HEK293 (cell line): Measurements from ENCODE around the gene IKZF2.

Experiments
- CTCF ChIA-PET: fragments of 350-600 bp; formaldehyde crosslinking; extraction: SDS; loops from one replicate; lab custom pipeline; 2021; ENCODE audit warnings: antibody characterized with exemption; lab: Yijun Ruan, JAX
- POLR2A ChIA-PET: fragments of 300-600 bp; formaldehyde crosslinking; extraction: SDS; loops from one replicate; lab custom pipeline; 2020; ENCODE audit warnings: antibody characterized with exemption, inconsistent platforms; lab: Yijun Ruan, JAX
- H3K27ac ChIP-seq: fragments of 200-500 bp; sonication (Bioruptor generic); 2 replicates; pipeline ENCODE4 v1.5.1; 2014; ENCODE audit warnings: low read depth, low read length, control low read depth, inconsistent platforms; ENCODE audit errors: extremely low read depth
- H3K36me3 ChIP-seq, 2 experiments: fragments of 200-500 bp in 1 of 2; sonication (Bioruptor generic) in 1 of 2; 1 replicate in 1 of 2; 2 replicates in 1 of 2; pipeline ENCODE4 v1.5.1; 2014 to 2017; ENCODE audit warnings: inconsistent platforms in 2 of 2, low read length in 2 of 2; ENCODE audit not compliant: control insufficient read depth in 2 of 2, insufficient read depth in 1 of 2
- H3K4me1 ChIP-seq: fragments of 200-500 bp; sonication (Bioruptor generic); 2 replicates; pipeline ENCODE4 v1.5.1; 2014; ENCODE audit warnings: mild to moderate bottlenecking, low read length, inconsistent platforms; ENCODE audit not compliant: control insufficient read depth, insufficient read depth
- H3K4me3 ChIP-seq: 2 replicates; pipeline ENCODE4 v1.5.1; 2011; ENCODE audit warnings: low read depth, mild to moderate bottlenecking, control low read depth, low read length, moderate library complexity
- H3K9me3 ChIP-seq: fragments of 200-500 bp; sonication (Bioruptor generic); 2 replicates; pipeline ENCODE4 v1.5.1; 2014; ENCODE audit warnings: low read depth, low read length, inconsistent platforms; ENCODE audit not compliant: control insufficient read depth, insufficient read depth
- ELK4 ChIP-seq: IDR thresholded peaks from 2 replicates; pipeline ENCODE4 v1.6.1; 2011; ENCODE audit warnings: mild to moderate bottlenecking, low read depth, low read length, borderline replicate concordance
- KLF16 ChIP-seq: fragments of 450-650 bp; formaldehyde crosslinking; IDR thresholded peaks from 2 replicates; pipeline ENCODE4 v1.5.1; 2017; ENCODE audit warnings: missing biosample characterization, missing genetic modification characterization
- MZF1 ChIP-seq: fragments of 450-650 bp; formaldehyde crosslinking; IDR thresholded peaks from 2 replicates; pipeline ENCODE4 v1.5.1; 2017; ENCODE audit warnings: missing biosample characterization, missing genetic modification characterization, borderline replicate concordance
- ZIC2 ChIP-seq: fragments of 450-650 bp; formaldehyde crosslinking; IDR thresholded peaks from 2 replicates; pipeline ENCODE4 v1.5.1; 2016; ENCODE audit warnings: missing biosample characterization, missing genetic modification characterization
- ZNF121 ChIP-seq: fragments of 450-650 bp; formaldehyde crosslinking; IDR thresholded peaks from 2 replicates; pipeline ENCODE4 v1.5.1; 2016; ENCODE audit warnings: missing biosample characterization, missing genetic modification characterization
- ZNF19 ChIP-seq: fragments of 450-650 bp; formaldehyde crosslinking; IDR thresholded peaks from 2 replicates; pipeline ENCODE4; 2016; ENCODE audit warnings: missing biosample characterization, missing genetic modification characterization, low read depth
- ZNF324 ChIP-seq: fragments of 450-650 bp; formaldehyde crosslinking; IDR thresholded peaks from 2 replicates; pipeline ENCODE4 v1.5.1; 2016; ENCODE audit warnings: missing biosample characterization, missing genetic modification characterization
- ZNF404 ChIP-seq: fragments of 450-650 bp; formaldehyde crosslinking; IDR thresholded peaks from 2 replicates; pipeline ENCODE4 v1.5.1; 2017; ENCODE audit warnings: missing biosample characterization, missing genetic modification characterization
- ZNF423 ChIP-seq: fragments of 450-650 bp; formaldehyde crosslinking; IDR thresholded peaks from 2 replicates; pipeline ENCODE4 v1.5.1; 2016; ENCODE audit warnings: missing biosample characterization, missing genetic modification characterization
- ZNF530 ChIP-seq: fragments of 450-650 bp; formaldehyde crosslinking; IDR thresholded peaks from 2 replicates; pipeline ENCODE4 v1.5.1; 2016; ENCODE audit warnings: low read depth, missing biosample characterization, missing genetic modification characterization
- ZNF621 ChIP-seq: fragments of 450-650 bp; formaldehyde crosslinking; IDR thresholded peaks from 2 replicates; pipeline ENCODE4 v1.5.1; 2017; ENCODE audit warnings: missing biosample characterization, missing genetic modification characterization
- ZNF623 ChIP-seq: fragments of 450-650 bp; formaldehyde crosslinking; IDR thresholded peaks from 2 replicates; pipeline ENCODE4 v1.5.1; 2016; ENCODE audit warnings: missing biosample characterization, missing genetic modification characterization
- ZNF664 ChIP-seq: fragments of 450-650 bp; formaldehyde crosslinking; IDR thresholded peaks from 2 replicates; pipeline ENCODE4 v1.5.1; 2016; ENCODE audit warnings: missing biosample characterization, missing genetic modification characterization
- TF ChIP-seq, protein P1 (sequence below): fragments of 450-650 bp; formaldehyde crosslinking; IDR thresholded peaks from 2 replicates; pipeline ENCODE4 v1.5.1; 2016; ENCODE audit warnings: missing biosample characterization, missing genetic modification characterization
- TF ChIP-seq, protein P2 (sequence below): fragments of 450-650 bp; formaldehyde crosslinking; IDR thresholded peaks from 2 replicates; pipeline ENCODE4 v1.5.1; 2016; ENCODE audit warnings: missing biosample characterization, missing genetic modification characterization, borderline replicate concordance

The IKZF2 gene

DNA sequence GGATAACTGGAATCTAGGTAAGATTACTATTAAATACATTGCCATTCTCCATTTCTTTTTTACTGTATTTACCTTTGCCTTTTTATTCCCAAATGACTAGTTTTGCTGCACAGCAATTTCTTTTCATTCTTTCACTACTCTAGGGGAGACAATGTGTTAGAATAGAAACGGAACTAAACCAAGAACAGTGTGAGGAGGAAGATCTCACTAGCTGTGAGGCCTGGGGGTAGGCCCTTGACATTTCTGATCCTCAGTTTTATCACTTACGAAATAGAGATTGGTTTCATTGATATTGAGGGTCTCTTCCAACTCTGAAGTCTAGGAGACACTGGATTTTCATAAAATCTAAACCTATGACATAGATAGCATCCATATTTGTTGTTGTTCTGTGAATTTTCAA is 191.1 kb downstream of the IKZF2 start (continued):
- TF ChIP-seq ZNF423 (tag by site-specific recombination) (no peak), ZIC2 (tag by site-specific recombination) (no peak), ZNF623 (tag by site-specific recombination) (no peak), KLF16 (tag by site-specific recombination) (no peak)

- Histone ChIP-seq H3K9me3 (no peaks in the 10 kb centered on the region), H3K4me1 (no peaks in the 10 kb centered on the region), H3K27ac (no peak overlapping the region), H3K36me3 (no peaks in the 10 kb centered on the region), H3K4me3 (no peak overlapping the region)
- CTCF ChIA-PET: interaction anchor here (1.1 kb wide), 1 partner anchor 364 kb away, joined by 3 read pairs; no protein-coding TSS in a partner anchor
- POLR2A ChIA-PET: no interaction called here
- no peak for TF ChIP-seq ZNF664 (tag by site-specific recombination)
- TF ChIP-seq ZNF19 (tag by site-specific recombination): no peak
- TF ChIP-seq MZF1: no peak
- TF ChIP-seq, protein P1, sequence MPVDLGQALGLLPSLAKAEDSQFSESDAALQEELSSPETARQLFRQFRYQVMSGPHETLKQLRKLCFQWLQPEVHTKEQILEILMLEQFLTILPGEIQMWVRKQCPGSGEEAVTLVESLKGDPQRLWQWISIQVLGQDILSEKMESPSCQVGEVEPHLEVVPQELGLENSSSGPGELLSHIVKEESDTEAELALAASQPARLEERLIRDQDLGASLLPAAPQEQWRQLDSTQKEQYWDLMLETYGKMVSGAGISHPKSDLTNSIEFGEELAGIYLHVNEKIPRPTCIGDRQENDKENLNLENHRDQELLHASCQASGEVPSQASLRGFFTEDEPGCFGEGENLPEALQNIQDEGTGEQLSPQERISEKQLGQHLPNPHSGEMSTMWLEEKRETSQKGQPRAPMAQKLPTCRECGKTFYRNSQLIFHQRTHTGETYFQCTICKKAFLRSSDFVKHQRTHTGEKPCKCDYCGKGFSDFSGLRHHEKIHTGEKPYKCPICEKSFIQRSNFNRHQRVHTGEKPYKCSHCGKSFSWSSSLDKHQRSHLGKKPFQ (tag by site-specific recombination): no peak
- TF ChIP-seq ZNF121 (tag by site-specific recombination): no peak
- no peak for TF ChIP-seq ELK4
- TF ChIP-seq, protein P2, sequence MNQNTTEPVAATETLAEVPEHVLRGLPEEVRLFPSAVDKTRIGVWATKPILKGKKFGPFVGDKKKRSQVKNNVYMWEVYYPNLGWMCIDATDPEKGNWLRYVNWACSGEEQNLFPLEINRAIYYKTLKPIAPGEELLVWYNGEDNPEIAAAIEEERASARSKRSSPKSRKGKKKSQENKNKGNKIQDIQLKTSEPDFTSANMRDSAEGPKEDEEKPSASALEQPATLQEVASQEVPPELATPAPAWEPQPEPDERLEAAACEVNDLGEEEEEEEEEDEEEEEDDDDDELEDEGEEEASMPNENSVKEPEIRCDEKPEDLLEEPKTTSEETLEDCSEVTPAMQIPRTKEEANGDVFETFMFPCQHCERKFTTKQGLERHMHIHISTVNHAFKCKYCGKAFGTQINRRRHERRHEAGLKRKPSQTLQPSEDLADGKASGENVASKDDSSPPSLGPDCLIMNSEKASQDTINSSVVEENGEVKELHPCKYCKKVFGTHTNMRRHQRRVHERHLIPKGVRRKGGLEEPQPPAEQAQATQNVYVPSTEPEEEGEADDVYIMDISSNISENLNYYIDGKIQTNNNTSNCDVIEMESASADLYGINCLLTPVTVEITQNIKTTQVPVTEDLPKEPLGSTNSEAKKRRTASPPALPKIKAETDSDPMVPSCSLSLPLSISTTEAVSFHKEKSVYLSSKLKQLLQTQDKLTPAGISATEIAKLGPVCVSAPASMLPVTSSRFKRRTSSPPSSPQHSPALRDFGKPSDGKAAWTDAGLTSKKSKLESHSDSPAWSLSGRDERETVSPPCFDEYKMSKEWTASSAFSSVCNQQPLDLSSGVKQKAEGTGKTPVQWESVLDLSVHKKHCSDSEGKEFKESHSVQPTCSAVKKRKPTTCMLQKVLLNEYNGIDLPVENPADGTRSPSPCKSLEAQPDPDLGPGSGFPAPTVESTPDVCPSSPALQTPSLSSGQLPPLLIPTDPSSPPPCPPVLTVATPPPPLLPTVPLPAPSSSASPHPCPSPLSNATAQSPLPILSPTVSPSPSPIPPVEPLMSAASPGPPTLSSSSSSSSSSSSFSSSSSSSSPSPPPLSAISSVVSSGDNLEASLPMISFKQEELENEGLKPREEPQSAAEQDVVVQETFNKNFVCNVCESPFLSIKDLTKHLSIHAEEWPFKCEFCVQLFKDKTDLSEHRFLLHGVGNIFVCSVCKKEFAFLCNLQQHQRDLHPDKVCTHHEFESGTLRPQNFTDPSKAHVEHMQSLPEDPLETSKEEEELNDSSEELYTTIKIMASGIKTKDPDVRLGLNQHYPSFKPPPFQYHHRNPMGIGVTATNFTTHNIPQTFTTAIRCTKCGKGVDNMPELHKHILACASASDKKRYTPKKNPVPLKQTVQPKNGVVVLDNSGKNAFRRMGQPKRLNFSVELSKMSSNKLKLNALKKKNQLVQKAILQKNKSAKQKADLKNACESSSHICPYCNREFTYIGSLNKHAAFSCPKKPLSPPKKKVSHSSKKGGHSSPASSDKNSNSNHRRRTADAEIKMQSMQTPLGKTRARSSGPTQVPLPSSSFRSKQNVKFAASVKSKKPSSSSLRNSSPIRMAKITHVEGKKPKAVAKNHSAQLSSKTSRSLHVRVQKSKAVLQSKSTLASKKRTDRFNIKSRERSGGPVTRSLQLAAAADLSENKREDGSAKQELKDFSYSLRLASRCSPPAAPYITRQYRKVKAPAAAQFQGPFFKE: no peak
- TF ChIP-seq ZNF621: no peak
These were observed 191.8 kb downstream of the IKZF2 start for GRCh38 chr2:212959471-212960117.

GRCh38 chr2:212958757-212959295 is 192.6 kb downstream of the IKZF2 start:
- TF ChIP-seq ZNF404 (no peak), ZNF530 (tag by site-specific recombination) (no peak), ZNF324 (tag by site-specific recombination) (no peak)
- TF ChIP-seq, all 188 proteins: peak for 0
- no peak overlapping the region for H3K27ac ChIP-seq
- CTCF ChIA-PET: interaction anchor here (1.1 kb wide), 1 partner anchor 364 kb away, joined by 3 read pairs; no protein-coding TSS in a partner anchor
- no peaks in the 10 kb centered on the region for H3K4me1 ChIP-seq
- POLR2A ChIA-PET: no interaction called here
- H3K4me3 ChIP-seq: no peak overlapping the region
- no peaks in the 10 kb centered on the region for H3K36me3 ChIP-seq
- H3K9me3 ChIP-seq: no peaks in the 10 kb centered on the region
